H1 (cell line): ENCODE results near the gene WDR45B. TPM values are rescaled to one million over a fixed set of nuclear protein-coding genes. Genes with fewer than 3 reads are reported as not detected.

Source experiments
- CTCF ChIA-PET: fragments of 300-600 bp; sonication (Branson Sonifier 250); formaldehyde crosslinking; loops from one replicate; lab custom pipeline; 2021; ENCODE audit not compliant: partially characterized antibody; lab: Charles Lee
- POLR2A ChIA-PET: fragments of 300-600 bp; sonication (Branson Sonifier 250); formaldehyde crosslinking; loops from one replicate; lab custom pipeline; 2021; ENCODE audit warnings: inconsistent platforms; ENCODE audit not compliant: partially characterized antibody; lab: Charles Lee
- DNase-seq, 2 experiments: peaks; one replicate each; pipeline versions ENCODE4 v3.0.0 to v3.0.0-alpha.2; 2010 to 2022; ENCODE audit warnings: low spot score in 2 of 2, low read depth in 1 of 2, mixed read lengths in 1 of 2
- FAIRE-seq: peaks from 2 replicates; lab custom pipeline; 2011; peaks lifted over from hg19 to GRCh38; lab: Jason Lieb, UNC
- H2AFZ ChIP-seq: 2 replicates; pipeline ENCODE4 v1.8.1; 2012; ENCODE audit warnings: low read length, inconsistent platforms
- H2AK5ac ChIP-seq: 2 replicates; pipeline ENCODE4 v1.6.1; 2013; ENCODE audit warnings: low read depth, low read length
- H2BK120ac ChIP-seq: replicated peaks from 2 replicates; pipeline ENCODE3; 2013; ENCODE audit warnings: low read depth, low read length, inconsistent platforms
- H2BK12ac ChIP-seq: 2 replicates; pipeline ENCODE4 v1.6.1; 2013; ENCODE audit warnings: low read depth, low read length
- H2BK15ac ChIP-seq: 2 replicates; pipeline ENCODE4 v1.6.1; 2013; ENCODE audit warnings: low read length
- H2BK20ac ChIP-seq: 2 replicates; pipeline ENCODE4 v1.6.1; 2013; ENCODE audit warnings: low read length
- H2BK5ac ChIP-seq: 2 replicates; pipeline ENCODE4 v1.6.1; 2013; ENCODE audit warnings: low read depth, low read length
- H3K14ac ChIP-seq: 2 replicates; pipeline ENCODE4 v1.6.1; 2013; ENCODE audit warnings: inconsistent platforms; ENCODE audit not compliant: insufficient read length
- H3K18ac ChIP-seq: 2 replicates; pipeline ENCODE4 v1.6.1; 2013; ENCODE audit warnings: low read length; ENCODE audit errors: extremely low read depth
- H3K23ac ChIP-seq: 2 replicates; pipeline ENCODE4 v1.6.1; 2013; ENCODE audit warnings: inconsistent platforms; ENCODE audit not compliant: insufficient read length
- H3K23me2 ChIP-seq: 2 replicates; pipeline ENCODE4 v1.6.1; 2013; ENCODE audit warnings: low read depth, low read length
- H3K27ac ChIP-seq: 2 replicates; pipeline ENCODE4 v1.6.1; 2011; ENCODE audit warnings: low read depth, low read length, inconsistent platforms
- H3K27me3 ChIP-seq, 4 experiments: replicated peaks in 1 of 4; 1 replicate in 1 of 4; 2 replicates in 3 of 4; pipeline versions ENCODE4 v1.6.1 to v1.8.1; 2011 to 2013; ENCODE audit warnings: low read length in 3 of 4, mild to moderate bottlenecking in 3 of 4, inconsistent platforms in 2 of 4, mixed read lengths in 2 of 4, moderate library complexity in 1 of 4; ENCODE audit not compliant: control insufficient read depth in 3 of 4, insufficient read depth in 3 of 4; ENCODE audit errors: extremely low read depth in 1 of 4
- H3K36me3 ChIP-seq, 4 experiments: 2 replicates each; pipeline versions ENCODE4 v1.6.1 to v1.8.1; 2011 to 2013; ENCODE audit warnings: mild to moderate bottlenecking in 4 of 4, low read length in 3 of 4, moderate library complexity in 2 of 4, control low read depth in 1 of 4, inconsistent platforms in 1 of 4; ENCODE audit not compliant: insufficient read depth in 4 of 4, control insufficient read depth in 2 of 4
- H3K4ac ChIP-seq: replicated peaks from 2 replicates; pipeline ENCODE3; 2013; ENCODE audit warnings: low read length, low read depth, mixed read lengths, inconsistent platforms; ENCODE audit not compliant: insufficient read length
- H3K4me1 ChIP-seq, 4 experiments: replicated peaks in 1 of 4; 1 replicate in 1 of 4; 2 replicates in 3 of 4; pipeline versions ENCODE4 v1.6.1 to v1.8.1; 2011 to 2013; ENCODE audit warnings: low read length in 3 of 4, inconsistent platforms in 2 of 4, mixed read lengths in 1 of 4; ENCODE audit not compliant: insufficient read depth in 4 of 4, control insufficient read depth in 3 of 4
- H3K4me2 ChIP-seq, 2 experiments: 2 replicates each; pipeline versions ENCODE4 v1.6.1 to v1.8.1; 2011 to 2013; ENCODE audit warnings: low read depth in 2 of 2, low read length in 2 of 2, control low read depth in 1 of 2, inconsistent platforms in 1 of 2, mild to moderate bottlenecking in 1 of 2; ENCODE audit not compliant: insufficient read depth in 1 of 2
- H3K4me3 ChIP-seq, 4 experiments: fragments of 200-600, 300-600 bp in 1 of 4; sonication (generic), shearing (Covaris generic), sonication (Bioruptor Twin) in 1 of 4; 2 replicates each; pipeline versions ENCODE4 v1.5.1 to v1.8.1; 2011 to 2016; ENCODE audit warnings: low read length in 4 of 4, low read depth in 3 of 4, control low read depth in 2 of 4, inconsistent platforms in 2 of 4, mild to moderate bottlenecking in 2 of 4, mixed read lengths in 1 of 4, moderate library complexity in 1 of 4; ENCODE audit not compliant: insufficient read depth in 2 of 4; ENCODE audit errors: extremely low read depth in 1 of 4
- H3K56ac ChIP-seq: replicated peaks from 2 replicates; pipeline ENCODE3; 2013; ENCODE audit warnings: low read depth, mild to moderate bottlenecking, mixed read lengths, low read length, inconsistent platforms; ENCODE audit not compliant: insufficient read length
- H3K79me1 ChIP-seq: 2 replicates; pipeline ENCODE4 v1.6.1; 2013; ENCODE audit warnings: low read depth, low read length, control low read depth
- H3K79me2 ChIP-seq, 2 experiments: 2 replicates each; pipeline versions ENCODE4 v1.6.1 to v1.8.1; 2012 to 2013; ENCODE audit warnings: low read length in 2 of 2, mild to moderate bottlenecking in 2 of 2, inconsistent platforms in 1 of 2; ENCODE audit not compliant: insufficient read depth in 2 of 2, control insufficient read depth in 1 of 2
- H3K9ac ChIP-seq, 4 experiments: replicated peaks in 1 of 4; 1 replicate in 1 of 4; 2 replicates in 3 of 4; pipeline versions ENCODE4 v1.6.1 to v1.8.1; 2011 to 2013; ENCODE audit warnings: low read depth in 3 of 4, low read length in 3 of 4, control low read depth in 2 of 4, mild to moderate bottlenecking in 2 of 4, moderate library complexity in 2 of 4, inconsistent platforms in 1 of 4; ENCODE audit errors: extremely low read depth in 1 of 4
- H3K9me3 ChIP-seq, 2 experiments: 2 replicates each; pipeline versions ENCODE4 v1.6.1 to v1.8.1; 2012 to 2013; ENCODE audit warnings: mild to moderate bottlenecking in 2 of 2, moderate library complexity in 2 of 2, control low read depth in 1 of 2, inconsistent platforms in 1 of 2, low read depth in 1 of 2, low read length in 1 of 2, mixed read lengths in 1 of 2; ENCODE audit not compliant: insufficient read depth in 2 of 2
- H4K20me1 ChIP-seq, 2 experiments: replicated peaks in 1 of 2; 2 replicates each; pipeline versions ENCODE3 to v1.8.1; 2011 to 2013; ENCODE audit warnings: inconsistent platforms in 2 of 2, low read length in 2 of 2, mild to moderate bottlenecking in 1 of 2; ENCODE audit not compliant: insufficient read depth in 2 of 2, control insufficient read depth in 1 of 2
- H4K5ac ChIP-seq: 2 replicates; pipeline ENCODE4 v1.6.1; 2013; ENCODE audit warnings: low read length, low read depth, mixed read lengths, inconsistent platforms; ENCODE audit not compliant: insufficient read length
- H4K8ac ChIP-seq: 2 replicates; pipeline ENCODE4 v1.8.0; 2013; ENCODE audit warnings: mild to moderate bottlenecking, moderate library complexity, low read length, inconsistent platforms; ENCODE audit not compliant: insufficient read depth; ENCODE audit errors: extremely low read depth
- H4K91ac ChIP-seq: replicated peaks from 2 replicates; pipeline ENCODE3; 2013; ENCODE audit warnings: low read length, mixed read lengths, inconsistent platforms; ENCODE audit not compliant: insufficient read length
- CBX8 ChIP-seq: fragments of 300-800, 300-1000 bp; sonication (generic); IDR thresholded peaks from 2 replicates; pipeline ENCODE4 v1.7.1; 2016; ENCODE audit warnings: low read depth, low read length, borderline replicate concordance
- EGR1 ChIP-seq: IDR thresholded peaks from 2 replicates; pipeline ENCODE4 v1.6.1; 2011; ENCODE audit warnings: low read depth, low read length, borderline replicate concordance
- GABPA ChIP-seq: IDR thresholded peaks from 2 replicates; pipeline ENCODE4 v1.6.1; 2011; ENCODE audit warnings: mild to moderate bottlenecking, low read length, moderate library complexity, borderline replicate concordance; ENCODE audit not compliant: insufficient read depth
- MAFK ChIP-seq: IDR thresholded peaks from 2 replicates; pipeline ENCODE4 v1.6.1; 2012; ENCODE audit warnings: low read depth, mild to moderate bottlenecking, improper control_type of control experiment, low read length
- NRF1 ChIP-seq: IDR thresholded peaks from 2 replicates; pipeline ENCODE4 v1.6.1; 2011; ENCODE audit warnings: mild to moderate bottlenecking, low read depth, low read length, improper control_type of control experiment
- PHF8 ChIP-seq: fragments of 200-600 bp; sonication (generic); conservative IDR thresholded peaks from 2 replicates; pipeline ENCODE4 v1.7.1; 2012; ENCODE audit warnings: low read depth, mild to moderate bottlenecking, inconsistent platforms, low read length, moderate library complexity
- SIRT6 ChIP-seq: IDR thresholded peaks from one replicate; pipeline ENCODE4 v1.7.1; 2012; ENCODE audit warnings: low read length, inconsistent platforms
- SRF ChIP-seq: IDR thresholded peaks from 2 replicates; pipeline ENCODE4 v1.6.1; 2011; ENCODE audit warnings: mild to moderate bottlenecking, low read depth, low read length, moderate library complexity
- WGBS, 2 experiments: shearing (Covaris generic) in 1 of 2; methylation state at CpG; one replicate each; pipeline versions ENCODE4 v1.1.6 to v1.1.7; 2013 to 2015; ENCODE audit warnings: low lambda C conversion rate in 2 of 2, mixed read lengths in 2 of 2, inconsistent platforms in 1 of 2, low coverage in 1 of 2, missing lambda C conversion rate in 1 of 2; ENCODE audit not compliant: insufficient replicate concordance in 2 of 2, insufficient coverage in 1 of 2, insufficient read length in 1 of 2; ENCODE audit errors: extremely low coverage in 1 of 2, missing lambda C conversion rate in 1 of 2; 5-methylcytosine and 5-hydroxymethylcytosine counted together
- polyA plus RNA-seq, 7 experiments: library from polyadenylated mRNA; depleted of rRNA in 3 of 7; stranded (reverse) in 5 of 7; unstranded in 2 of 7; fragments of >200 nt in 5 of 7; fragments of 200-250 nt in 2 of 7; gene quantifications; 1 replicate in 5 of 7; 2 replicates in 1 of 7; 4 replicates in 1 of 7; pipeline versions ENCODE4 v1.2.1 to v1.2.3, GENCODE V29; 2011 to 2013; ENCODE audit warnings: missing spikeins in 2 of 7, mixed read lengths in 2 of 7
- total RNA-seq: library from RNA; stranded (reverse); fragmentation: NEBNext Ultra II Directional; extraction: Animal tissue kit (Norgen Biotek cat#: 25700); gene quantifications from 2 replicates; pipeline ENCODE4 v1.2.1, GENCODE V29; 2021
- TF ChIP-seq, protein P1 (sequence below): IDR thresholded peaks from 2 replicates; pipeline ENCODE4 v1.6.1; 2012; ENCODE audit warnings: low read length, inconsistent platforms
- TF ChIP-seq, protein P2 (sequence below): IDR thresholded peaks from 2 replicates; pipeline ENCODE4 v1.6.1; 2012; ENCODE audit warnings: inconsistent platforms

Gene WDR45B
- total and polyA plus RNA-seq, 2 of the 8 experiments (the other 6 are each of a cell fraction or from before 2014, with no cell fraction given) = 82.0 to 100 TPM

DNA sequence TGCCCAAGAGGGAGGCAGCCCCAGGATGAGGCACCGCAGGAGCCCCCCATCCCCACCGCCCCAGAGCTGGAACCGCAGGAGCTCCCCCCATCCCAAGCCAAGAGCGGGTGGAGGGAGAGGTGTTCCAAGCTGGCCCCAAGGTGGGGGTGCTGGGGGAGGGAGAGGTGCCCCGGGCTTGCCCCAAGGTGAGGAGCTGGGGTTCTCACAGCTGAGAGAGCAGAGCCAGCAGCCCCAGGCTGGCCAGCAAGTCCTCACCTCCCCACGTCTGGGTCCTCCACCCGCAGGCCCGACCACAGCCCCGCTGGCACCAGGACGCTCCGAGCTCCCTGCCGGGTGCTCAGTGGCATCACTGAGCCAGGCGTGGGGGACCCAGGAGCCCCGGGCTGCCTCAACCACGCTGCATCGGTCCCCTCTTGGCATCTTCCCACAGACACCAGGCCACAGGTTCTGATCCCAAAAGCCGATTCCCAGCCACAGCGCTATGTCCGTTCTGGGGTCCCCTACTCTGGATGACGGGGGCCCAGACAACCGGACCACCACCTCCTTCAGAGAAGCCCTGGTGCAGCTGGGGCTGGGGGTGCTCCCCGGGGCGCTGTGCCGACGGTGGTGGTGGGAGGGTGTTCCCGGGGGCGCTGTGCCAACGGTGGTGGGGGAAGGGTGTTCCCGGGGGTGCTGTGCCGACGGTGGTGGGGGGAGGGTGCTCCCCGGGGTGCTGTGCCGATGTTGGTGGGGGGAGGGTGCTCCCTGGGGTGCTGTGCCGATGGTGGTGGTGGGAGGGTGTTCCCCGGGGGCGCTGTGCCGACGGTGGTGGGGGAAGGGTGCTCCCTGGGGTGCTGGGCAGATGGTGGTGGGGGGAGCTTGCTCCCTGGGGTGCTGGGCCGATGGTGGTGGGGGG is 15.4 kb upstream of the WDR45B start:
- Histone ChIP-seq H3K23ac (no peak overlapping the region), H3K4ac (no peak overlapping the region), H4K8ac (no peak overlapping the region), H3K9me3 (peaks cover 0 to 4% of the 10 kb centered on the region in 2 experiments; a peak in 1 of 4 replicates), H3K18ac (no peak overlapping the region), H3K14ac (no peak overlapping the region), H3K23me2 (no peaks in the 10 kb centered on the region), H4K20me1 (peaks cover 0 to 9% of the 10 kb centered on the region in 2 experiments), H2AK5ac (no peak overlapping the region), H3K4me2 (no peak overlapping the region), H3K4me3 (no peak overlapping the region), H2BK120ac (no peak overlapping the region), H3K79me1 (no peaks in the 10 kb centered on the region), H4K91ac (no peak overlapping the region), H2BK5ac (no peak overlapping the region), H3K56ac (no peak overlapping the region), H3K27me3 (no peaks in the 10 kb centered on the region), H3K9ac (no peak overlapping the region), H2BK12ac (no peak overlapping the region), H3K36me3 (no peaks in the 10 kb centered on the region; a peak in 1 of 8 replicates), H3K4me1 (peaks cover 0 to 6% (median 2%) of the 10 kb centered on the region in 4 experiments; a peak in 3 of 7 replicates), H2AFZ (no peak overlapping the region), H2BK20ac (no peak overlapping the region), H3K27ac (no peak overlapping the region), H2BK15ac (no peak overlapping the region), H3K79me2 (no peaks in the 10 kb centered on the region), H4K5ac (no peak overlapping the region)
- no peak for FAIRE-seq
- ChIA-PET CTCF (interaction anchor here (0.6 to 4.4 kb wide), 10 partner anchors 11 to 114 kb away, joined by 3 to 23 read pairs (median 4); no protein-coding TSS in a partner anchor), POLR2A (interaction anchor here (0.5 to 0.7 kb wide), 2 partner anchors 20 to 166 kb away, joined by 3 read pairs; no protein-coding TSS in a partner anchor)
- no peak for DNase-seq
- 88% methylated on average over 21 of the region's 39 CpGs; no CpG with 5 or more reads in 1 of the 2 experiments for WGBS, 2 experiments
- TF ChIP-seq SRF = no peak
- no peak for TF ChIP-seq GABPA
- TF ChIP-seq, protein P1, sequence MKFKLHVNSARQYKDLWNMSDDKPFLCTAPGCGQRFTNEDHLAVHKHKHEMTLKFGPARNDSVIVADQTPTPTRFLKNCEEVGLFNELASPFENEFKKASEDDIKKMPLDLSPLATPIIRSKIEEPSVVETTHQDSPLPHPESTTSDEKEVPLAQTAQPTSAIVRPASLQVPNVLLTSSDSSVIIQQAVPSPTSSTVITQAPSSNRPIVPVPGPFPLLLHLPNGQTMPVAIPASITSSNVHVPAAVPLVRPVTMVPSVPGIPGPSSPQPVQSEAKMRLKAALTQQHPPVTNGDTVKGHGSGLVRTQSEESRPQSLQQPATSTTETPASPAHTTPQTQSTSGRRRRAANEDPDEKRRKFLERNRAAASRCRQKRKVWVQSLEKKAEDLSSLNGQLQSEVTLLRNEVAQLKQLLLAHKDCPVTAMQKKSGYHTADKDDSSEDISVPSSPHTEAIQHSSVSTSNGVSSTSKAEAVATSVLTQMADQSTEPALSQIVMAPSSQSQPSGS = no peak
- TF ChIP-seq SIRT6 = no peak
- no peak for TF ChIP-seq MAFK
- TF ChIP-seq EGR1 = no peak
- no peak for TF ChIP-seq PHF8
- TF ChIP-seq NRF1 = no peak
- TF ChIP-seq, protein P2, sequence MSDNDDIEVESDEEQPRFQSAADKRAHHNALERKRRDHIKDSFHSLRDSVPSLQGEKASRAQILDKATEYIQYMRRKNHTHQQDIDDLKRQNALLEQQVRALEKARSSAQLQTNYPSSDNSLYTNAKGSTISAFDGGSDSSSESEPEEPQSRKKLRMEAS = no peak
- no peak for TF ChIP-seq CBX8
